Renal pelvis (tissue), 4 donors: Measurements from ENCODE around the gene EML5. TPM values are rescaled to one million over a fixed set of nuclear protein-coding genes. Genes with fewer than 3 reads are reported as not detected.

ENCODE experiments used
- DNase-seq: peaks from one replicate; pipeline ENCODE4 v3.0.0-alpha.2; 2013
- polyA plus RNA-seq, 3 donors: library from polyadenylated mRNA; unstranded; fragments of 120-200 nt; gene quantifications; one replicate each; pipeline ENCODE4 v1.2.1, GENCODE V29; 2013; ENCODE audit not compliant: insufficient read length in 3 of 3

EML5 gene
- polyA plus RNA-seq, 3 donors, result 2.4 to 3.4 (median 2.8) TPM

- no peak for DNase-seq
Observed at GRCh38 chr14:88616697-88617096, 176.1 kb downstream of the EML5 start.

GRCh38 chr14:88614218-88614907 lies 178.4 kb downstream of the EML5 start:
- DNase-seq, result no peak

- DNase-seq, result no peak
Observed at GRCh38 chr14:88613552-88614010, 179.2 kb downstream of the EML5 start.

GRCh38 chr14:88612981-88613380 lies 179.8 kb downstream of the EML5 start:
- DNase-seq, result no peak

- DNase-seq, result no peak
Observed at GRCh38 chr14:88611878-88612277, 180.9 kb downstream of the EML5 start.

- DNase-seq, result no peak
Observed at GRCh38 chr14:88607829-88608228, 184.9 kb downstream of the EML5 start.

GRCh38 chr14:88605594-88605993 lies 187.2 kb downstream of the EML5 start:
- DNase-seq, result no peak

GRCh38 chr14:88604212-88604611 lies 188.5 kb downstream of the EML5 start:
- DNase-seq, result no peak

- no peak for DNase-seq
Observed at GRCh38 chr14:88599761-88600439, 192.9 kb downstream of the EML5 start.

- DNase-seq, result peak; percentile 20
Observed at GRCh38 chr14:88599326-88599725, 193.4 kb downstream of the EML5 start.

GRCh38 chr14:88598097-88598675 lies 194.6 kb downstream of the EML5 start:
- DNase-seq, result no peak

GRCh38 chr14:88597601-88598000 lies 195.2 kb downstream of the EML5 start:
- no peak for DNase-seq

GRCh38 chr14:88597038-88597437 lies 195.7 kb downstream of the EML5 start:
- no peak for DNase-seq

- peak; percentile 48 for DNase-seq
Observed at GRCh38 chr14:88592031-88592430, 200.7 kb downstream of the EML5 start.

- DNase-seq, result no peak
Observed at GRCh38 chr14:88590173-88590572, 202.6 kb downstream of the EML5 start.

- no peak for DNase-seq
Observed at GRCh38 chr14:88588081-88588480, 204.7 kb downstream of the EML5 start.

GRCh38 chr14:88584451-88584850 lies 208.3 kb downstream of the EML5 start:
- DNase-seq, result no peak

- no peak for DNase-seq
Observed at GRCh38 chr14:88576222-88576621, 216.5 kb downstream of the EML5 start.

- DNase-seq, result no peak
Observed at GRCh38 chr14:88572117-88572516, 220.6 kb downstream of the EML5 start.

GRCh38 chr14:88568196-88568595 lies 224.6 kb downstream of the EML5 start:
- DNase-seq, result no peak

GRCh38 chr14:88565427-88565826 lies 227.3 kb downstream of the EML5 start:
- no peak for DNase-seq

- DNase-seq, result no peak
Observed at GRCh38 chr14:88563845-88564244, 228.9 kb downstream of the EML5 start.
